ENCODE data around the gene SPTBN4.

DNA sequence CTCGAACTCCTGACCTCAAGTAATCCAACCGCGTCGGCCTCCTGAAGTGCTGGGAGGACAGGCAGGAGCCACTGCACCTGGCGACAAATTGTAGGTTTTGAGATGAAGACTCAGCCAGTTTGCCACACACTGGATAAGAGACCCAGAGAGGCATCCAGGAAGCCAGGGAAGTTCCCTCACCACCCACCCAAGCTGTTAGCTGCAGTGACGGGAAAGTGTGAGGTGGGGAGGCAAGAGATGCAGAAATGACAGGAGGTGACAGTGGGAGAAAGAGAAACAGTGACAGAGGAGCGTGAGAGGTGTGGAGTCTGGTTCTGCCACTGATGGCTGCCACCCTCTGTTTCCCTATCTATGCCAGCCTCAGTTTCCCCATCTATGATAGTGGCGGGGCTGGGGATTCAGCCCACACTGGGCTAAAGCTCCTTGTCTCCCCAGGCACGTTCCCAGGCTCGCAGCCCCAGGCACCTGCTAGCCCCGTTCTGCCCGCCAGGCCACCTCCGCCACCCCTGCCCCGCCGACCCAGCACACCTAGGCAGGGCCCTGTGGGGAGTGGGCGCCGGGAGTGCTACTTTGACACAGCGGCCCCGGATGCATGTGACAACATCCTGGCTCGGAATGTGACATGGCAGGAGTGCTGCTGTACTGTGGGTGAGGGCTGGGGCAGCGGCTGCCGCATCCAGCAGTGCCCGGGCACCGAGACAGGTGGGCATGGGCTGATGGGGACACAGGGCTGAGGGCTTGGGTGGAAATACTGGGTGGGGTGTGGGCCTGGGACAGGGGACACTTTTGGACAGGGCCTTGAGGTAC lies 155.4 kb downstream of the SPTBN4 start:
- no peak for TF ChIP-seq CTCF (IDR thresholded peaks at IDR 0.05)
- no peak for TF ChIP-seq EP300 (IDR thresholded peaks at IDR 0.05)

All from ovary (tissue), 3 donors.